BE2C (cell line): ENCODE measurements around the gene ATP8B3. TPM values are rescaled to one million over a fixed set of nuclear protein-coding genes. Genes with fewer than 3 reads are reported as not detected.
A peak's percentile ranks its signal among the peaks of the same experiment; 100 is the strongest.

ENCODE experiments used
- DNase-seq: peaks from one replicate; pipeline ENCODE4 v3.0.0-alpha.2; 2020
- H3K27me3 ChIP-seq: fragments of 250-450 bp; sonication (Bioruptor Pico); 2 replicates; pipeline ENCODE4 v1.5.1; 2020; ENCODE audit warnings: mild to moderate bottlenecking
- H3K36me3 ChIP-seq: fragments of 250-450 bp; sonication (Bioruptor Pico); 2 replicates; pipeline ENCODE4 v1.5.1; 2020; ENCODE audit warnings: mild to moderate bottlenecking
- H3K4me1 ChIP-seq: fragments of 250-450 bp; sonication (Bioruptor Pico); 2 replicates; pipeline ENCODE4 v1.5.1; 2020
- H3K4me3 ChIP-seq: 2 replicates; pipeline ENCODE4 v1.5.1; 2011; ENCODE audit warnings: low read depth, low read length
- H3K9me3 ChIP-seq: fragments of 250-450 bp; sonication (Bioruptor Pico); 2 replicates; pipeline ENCODE4 v1.5.1; 2020
- CTCF ChIP-seq: IDR thresholded peaks from 2 replicates; pipeline ENCODE4 v1.5.1; 2012; ENCODE audit warnings: mild to moderate bottlenecking, low read depth, low read length
- polyA plus RNA-seq: library from polyadenylated mRNA; unstranded; fragments of >200 nt; gene quantifications from one replicate; pipeline ENCODE4 v1.2.1, GENCODE V29; 2012; ENCODE audit warnings: low read depth, missing spikeins; ENCODE audit not compliant: insufficient read length, insufficient read depth

ATP8B3 gene
- 0.29 TPM for polyA plus RNA-seq

- no peak for DNase-seq
- no peak for TF ChIP-seq CTCF
- no peaks in the 10 kb centered on the region for H3K9me3 ChIP-seq
These were observed at the start of gene ATP8B3 for GRCh38 chr19:1811942-1812425. ATP8B3 (minus strand) TSS chr19:1812276; CDS start chr19:1811736, 540 bp downstream.

GRCh38 chr19:1861599-1862031, 49.5 kb upstream of the ATP8B3 start:
- no peaks in the 10 kb centered on the region; the same call in 1 of the 2 replicates for H3K9me3 ChIP-seq
- no peak for TF ChIP-seq CTCF
- peaks cover 4% of the 10 kb centered on the region for H3K36me3 ChIP-seq
- H3K4me3 ChIP-seq = peak overlapping the region; percentile 83
- no peak for DNase-seq
- peaks cover 22% of the 10 kb centered on the region for H3K4me1 ChIP-seq
- H3K27me3 ChIP-seq = no peaks in the 10 kb centered on the region

More at GRCh38 chr19:1811942-1812425, at the start of gene ATP8B3:
- Histone ChIP-seq H3K4me3 (peak within 1 kb of the TSS; percentile 60), H3K4me1 (no peaks in the 10 kb centered on the region), H3K27me3 (no peaks in the 10 kb centered on the region), H3K36me3 (peaks cover 13% of the 10 kb centered on the region)

GRCh38 chr19:1860821-1861598, 48.9 kb upstream of the ATP8B3 start:
- no peak for TF ChIP-seq CTCF
- Histone ChIP-seq H3K4me3 (peak overlapping the region; percentile 83), H3K4me1 (peaks cover 26% of the 10 kb centered on the region), H3K36me3 (peaks cover 4% of the 10 kb centered on the region), H3K9me3 (no peaks in the 10 kb centered on the region; the same call in 1 of the 2 replicates), H3K27me3 (no peaks in the 10 kb centered on the region)
- DNase-seq = no peak

GRCh38 chr19:1860042-1860775, 48.1 kb upstream of the ATP8B3 start:
- peaks cover 3% of the 10 kb centered on the region for H3K36me3 ChIP-seq
- no peaks in the 10 kb centered on the region for H3K27me3 ChIP-seq
- peak; percentile 75 for DNase-seq
- no peak for TF ChIP-seq CTCF
- H3K4me3 ChIP-seq = peak overlapping the region; percentile 83
- no peaks in the 10 kb centered on the region; the same call in 1 of the 2 replicates for H3K9me3 ChIP-seq
- H3K4me1 ChIP-seq = peaks cover 31% of the 10 kb centered on the region

- DNase-seq = no peak
- no peaks in the 10 kb centered on the region for H3K27me3 ChIP-seq
- H3K4me3 ChIP-seq = peak overlapping the region; percentile 83; the same call in 1 of the 2 replicates
- TF ChIP-seq CTCF = no peak
- peaks cover 28% of the 10 kb centered on the region for H3K4me1 ChIP-seq
- no peaks in the 10 kb centered on the region for H3K9me3 ChIP-seq
- peaks cover under 1% of the 10 kb centered on the region; the same call in 1 of the 2 replicates for H3K36me3 ChIP-seq
These were observed 47.3 kb upstream of the ATP8B3 start for GRCh38 chr19:1859331-1859781.
